PC-9 (cell line): ENCODE measurements around the gene MAPKAPK2.

Experiments
- EZH2 ChIP-seq: fragments of 200-600 bp; sonication (generic); IDR thresholded peaks from 2 replicates; pipeline ENCODE4 v1.8.0; 2017; ENCODE audit warnings: antibody characterized with exemption, low read depth
- TF ChIP-seq, protein P1 (sequence below): fragments of 200-600 bp; sonication (generic); conservative IDR thresholded peaks from 2 replicates; pipeline ENCODE4 v1.6.1; 2017; ENCODE audit warnings: mixed run types, antibody characterized with exemption, mild to moderate bottlenecking, moderate library complexity

DNA sequence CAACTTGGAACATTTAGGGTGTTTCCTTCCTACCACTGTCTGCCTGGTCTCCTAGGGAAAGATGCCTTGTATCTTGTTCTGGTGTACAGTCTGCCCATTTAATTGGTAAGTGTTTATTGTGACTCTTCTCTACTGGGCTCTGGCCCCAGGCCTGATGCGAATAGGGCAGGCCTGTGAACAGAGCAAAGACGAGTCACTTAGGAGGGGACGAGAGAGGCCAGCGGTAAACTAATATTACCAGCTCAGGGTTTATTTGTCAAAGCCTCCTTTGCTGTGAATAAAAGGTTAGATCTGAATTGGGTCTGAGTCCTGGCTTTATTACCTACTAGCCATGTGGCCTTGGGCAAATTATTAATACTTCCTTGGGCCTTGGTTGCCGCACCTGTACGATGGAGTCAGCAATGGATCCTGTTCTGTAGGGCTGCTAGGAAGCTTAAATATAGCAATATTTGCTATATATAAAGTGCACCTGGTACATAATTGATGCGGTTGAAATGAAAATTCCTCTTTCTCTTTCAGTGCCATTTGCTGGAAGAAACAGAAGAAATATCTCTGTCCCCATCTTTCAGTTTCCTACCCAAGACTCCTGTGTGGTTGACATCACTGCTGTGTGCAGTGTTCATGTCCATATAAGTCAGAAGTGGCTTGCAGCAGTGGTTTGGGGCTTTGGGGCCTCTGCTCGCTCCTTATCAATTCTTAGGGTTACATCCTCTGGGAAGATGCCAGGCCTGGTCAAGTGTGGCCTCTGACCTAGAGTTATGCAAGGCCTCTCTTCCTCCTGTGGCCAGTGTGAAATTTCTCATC is 32.4 kb downstream of the MAPKAPK2 start:
- TF ChIP-seq, protein P1, sequence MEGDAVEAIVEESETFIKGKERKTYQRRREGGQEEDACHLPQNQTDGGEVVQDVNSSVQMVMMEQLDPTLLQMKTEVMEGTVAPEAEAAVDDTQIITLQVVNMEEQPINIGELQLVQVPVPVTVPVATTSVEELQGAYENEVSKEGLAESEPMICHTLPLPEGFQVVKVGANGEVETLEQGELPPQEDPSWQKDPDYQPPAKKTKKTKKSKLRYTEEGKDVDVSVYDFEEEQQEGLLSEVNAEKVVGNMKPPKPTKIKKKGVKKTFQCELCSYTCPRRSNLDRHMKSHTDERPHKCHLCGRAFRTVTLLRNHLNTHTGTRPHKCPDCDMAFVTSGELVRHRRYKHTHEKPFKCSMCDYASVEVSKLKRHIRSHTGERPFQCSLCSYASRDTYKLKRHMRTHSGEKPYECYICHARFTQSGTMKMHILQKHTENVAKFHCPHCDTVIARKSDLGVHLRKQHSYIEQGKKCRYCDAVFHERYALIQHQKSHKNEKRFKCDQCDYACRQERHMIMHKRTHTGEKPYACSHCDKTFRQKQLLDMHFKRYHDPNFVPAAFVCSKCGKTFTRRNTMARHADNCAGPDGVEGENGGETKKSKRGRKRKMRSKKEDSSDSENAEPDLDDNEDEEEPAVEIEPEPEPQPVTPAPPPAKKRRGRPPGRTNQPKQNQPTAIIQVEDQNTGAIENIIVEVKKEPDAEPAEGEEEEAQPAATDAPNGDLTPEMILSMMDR, result no peak
- TF ChIP-seq EZH2, result no peak
